HEK293 (cell line): Measurements from ENCODE around the gene VPREB3.

Source experiments
- KLF7 ChIP-seq: fragments of 450-650 bp; formaldehyde crosslinking; IDR thresholded peaks from 2 replicates; pipeline ENCODE4 v1.5.1; 2016; ENCODE audit warnings: missing biosample characterization, missing genetic modification characterization, borderline replicate concordance
- PRDM2 ChIP-seq: fragments of 450-650 bp; formaldehyde crosslinking; IDR thresholded peaks from 2 replicates; pipeline ENCODE4 v1.5.1; 2016; ENCODE audit warnings: missing biosample characterization, missing genetic modification characterization, borderline replicate concordance
- RBAK ChIP-seq: fragments of 450-650 bp; formaldehyde crosslinking; IDR thresholded peaks from 2 replicates; pipeline ENCODE4 v1.5.1; 2016; ENCODE audit warnings: missing biosample characterization, missing genetic modification characterization
- SP3 ChIP-seq: fragments of 450-650 bp; formaldehyde crosslinking; IDR thresholded peaks from 2 replicates; pipeline ENCODE4 v1.5.1; 2016; ENCODE audit warnings: missing biosample characterization, missing genetic modification characterization
- WT1 ChIP-seq: fragments of 450-650 bp; formaldehyde crosslinking; IDR thresholded peaks from 2 replicates; pipeline ENCODE4 v1.5.1; 2016; ENCODE audit warnings: missing biosample characterization, missing genetic modification characterization
- YY1 ChIP-seq: fragments of 450-650 bp; formaldehyde crosslinking; IDR thresholded peaks from 2 replicates; pipeline ENCODE4 v1.5.1; 2018; ENCODE audit warnings: missing biosample characterization, missing genetic modification characterization
- ZBTB17 ChIP-seq: fragments of 450-650 bp; formaldehyde crosslinking; IDR thresholded peaks from 2 replicates; pipeline ENCODE4 v1.5.1; 2016; ENCODE audit warnings: missing biosample characterization, missing genetic modification characterization
- ZBTB26 ChIP-seq: fragments of 450-650 bp; formaldehyde crosslinking; optimal IDR thresholded peaks from 2 replicates; pipeline ENCODE3; 2016; ENCODE audit warnings: missing biosample characterization, mild to moderate bottlenecking, missing genetic modification characterization
- ZBTB49 ChIP-seq: fragments of 450-650 bp; formaldehyde crosslinking; IDR thresholded peaks from 2 replicates; pipeline ENCODE4 v1.5.1; 2016; ENCODE audit warnings: missing biosample characterization, missing genetic modification characterization, low read depth
- ZBTB6 ChIP-seq: fragments of 450-650 bp; formaldehyde crosslinking; IDR thresholded peaks from 2 replicates; pipeline ENCODE4 v1.5.1; 2017; ENCODE audit warnings: missing biosample characterization, missing genetic modification characterization
- ZFHX2 ChIP-seq: fragments of 450-650 bp; formaldehyde crosslinking; conservative IDR thresholded peaks from 2 replicates; pipeline ENCODE4 v1.5.1; 2016; ENCODE audit warnings: missing biosample characterization, missing genetic modification characterization
- ZFP3 ChIP-seq: fragments of 450-650 bp; formaldehyde crosslinking; IDR thresholded peaks from 2 replicates; pipeline ENCODE4 v1.5.1; 2016; ENCODE audit warnings: low read depth, missing biosample characterization, missing genetic modification characterization
- ZNF184 ChIP-seq: fragments of 450-650 bp; IDR thresholded peaks from 2 replicates; pipeline ENCODE4 v1.5.1; 2018; ENCODE audit warnings: missing biosample characterization, mild to moderate bottlenecking, missing genetic modification characterization
- ZNF24 ChIP-seq: fragments of 450-650 bp; formaldehyde crosslinking; IDR thresholded peaks from 2 replicates; pipeline ENCODE4 v1.5.1; 2016; ENCODE audit warnings: missing biosample characterization, missing genetic modification characterization
- ZNF366 ChIP-seq: fragments of 450-650 bp; formaldehyde crosslinking; conservative IDR thresholded peaks from 2 replicates; pipeline ENCODE4 v1.5.1; 2016; ENCODE audit warnings: missing biosample characterization, missing genetic modification characterization
- ZNF423 ChIP-seq: fragments of 450-650 bp; formaldehyde crosslinking; IDR thresholded peaks from 2 replicates; pipeline ENCODE4 v1.5.1; 2016; ENCODE audit warnings: missing biosample characterization, missing genetic modification characterization
- ZNF449 ChIP-seq: fragments of 450-650 bp; formaldehyde crosslinking; IDR thresholded peaks from 2 replicates; pipeline ENCODE4 v1.5.1; 2017; ENCODE audit warnings: missing biosample characterization, mild to moderate bottlenecking, missing genetic modification characterization, moderate library complexity
- ZNF501 ChIP-seq: fragments of 450-650 bp; formaldehyde crosslinking; IDR thresholded peaks from 2 replicates; pipeline ENCODE4 v1.5.1; 2016; ENCODE audit warnings: missing biosample characterization, missing genetic modification characterization
- ZNF600 ChIP-seq: fragments of 450-650 bp; formaldehyde crosslinking; IDR thresholded peaks from 2 replicates; pipeline ENCODE4 v1.5.1; 2016; ENCODE audit warnings: missing biosample characterization, missing genetic modification characterization
- ZNF610 ChIP-seq: fragments of 450-650 bp; formaldehyde crosslinking; IDR thresholded peaks from 2 replicates; pipeline ENCODE4 v1.5.1; 2016; ENCODE audit warnings: missing biosample characterization, missing genetic modification characterization, borderline replicate concordance
- ZNF623 ChIP-seq: fragments of 450-650 bp; formaldehyde crosslinking; IDR thresholded peaks from 2 replicates; pipeline ENCODE4 v1.5.1; 2016; ENCODE audit warnings: missing biosample characterization, missing genetic modification characterization
- ZNF664 ChIP-seq: fragments of 450-650 bp; formaldehyde crosslinking; IDR thresholded peaks from 2 replicates; pipeline ENCODE4 v1.5.1; 2016; ENCODE audit warnings: missing biosample characterization, missing genetic modification characterization
- ZSCAN23 ChIP-seq: fragments of 450-650 bp; formaldehyde crosslinking; IDR thresholded peaks from 2 replicates; pipeline ENCODE4 v1.5.1; 2016; ENCODE audit warnings: missing biosample characterization, missing genetic modification characterization
- ZSCAN5A ChIP-seq: fragments of 450-650 bp; formaldehyde crosslinking; IDR thresholded peaks from 2 replicates; pipeline ENCODE4 v1.5.1; 2016; ENCODE audit warnings: missing biosample characterization, missing genetic modification characterization

The VPREB3 gene

DNA sequence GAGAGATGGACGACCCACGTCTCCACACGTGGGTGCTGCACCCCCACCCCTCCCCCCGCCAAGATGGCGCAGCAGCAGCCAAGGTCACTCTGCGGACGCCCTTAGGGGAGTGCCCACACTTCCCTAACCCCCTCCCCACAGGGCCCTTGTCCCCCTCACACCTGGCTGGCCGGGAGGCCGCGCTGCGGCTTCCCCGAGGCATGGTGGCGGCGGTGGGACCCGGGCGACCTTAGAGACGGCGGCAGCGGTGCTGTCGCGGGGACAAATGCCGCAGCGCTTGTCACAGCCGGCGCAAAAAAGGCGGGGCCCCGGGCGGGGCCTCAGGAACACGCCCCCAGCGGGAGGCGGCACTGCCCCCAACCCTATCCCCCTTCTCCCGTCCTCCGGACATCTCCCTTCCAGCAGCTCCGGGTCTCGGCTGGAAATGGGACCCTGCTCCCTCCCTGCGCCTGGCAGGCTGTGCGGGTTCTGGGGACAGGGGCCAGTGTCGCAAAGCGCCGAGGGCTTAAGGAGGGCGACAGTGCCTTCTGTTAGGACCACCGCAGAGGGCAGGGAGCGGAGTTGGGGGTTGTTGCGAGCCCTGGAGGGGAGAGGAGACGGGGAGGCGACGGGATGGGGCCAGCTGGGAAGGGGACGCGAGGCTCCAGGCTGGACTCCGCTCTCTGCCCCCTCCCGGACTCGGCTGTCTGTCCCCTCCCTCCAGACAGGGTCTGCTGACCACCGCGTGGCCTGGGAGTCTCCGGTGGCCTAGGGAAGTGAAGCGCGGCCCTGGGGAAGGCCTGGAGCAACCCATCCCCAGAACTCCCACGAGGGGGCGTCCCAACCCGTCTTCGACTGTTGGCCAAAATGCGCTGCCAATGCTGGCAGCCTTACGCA lies 13.7 kb upstream of the VPREB3 start, which contains the start of gene CHCHD10 (continued):
- no peak for TF ChIP-seq ZNF449 (tag by site-specific recombination)
- TF ChIP-seq ZNF501 (tag by site-specific recombination) = peak; percentile 62
- TF ChIP-seq ZNF610 (tag by site-specific recombination) = peak; percentile 74; the same call in 1 of the 2 replicates
- peak; percentile 57 for TF ChIP-seq WT1 (tag by site-specific recombination)
- no peak for TF ChIP-seq ZNF664 (tag by site-specific recombination)
- no peak for TF ChIP-seq ZBTB6 (tag by site-specific recombination)
- no peak for TF ChIP-seq ZBTB49 (tag by site-specific recombination)
- TF ChIP-seq YY1 = peak; percentile 95
- TF ChIP-seq ZNF24 (tag by site-specific recombination) = 0 out of 2 replicates have a peak, but pooled peaks have one; percentile 11
- TF ChIP-seq ZNF600 (tag by site-specific recombination) = no peak
- peak; percentile 65 for TF ChIP-seq ZBTB26 (tag by site-specific recombination)
- TF ChIP-seq ZFP3 = no peak
- TF ChIP-seq ZNF366 = peak; percentile 72
- TF ChIP-seq ZSCAN23 = no peak
- TF ChIP-seq ZFHX2 = peak; percentile 84
- TF ChIP-seq KLF7 (tag by site-specific recombination) = peak; percentile 63
- TF ChIP-seq ZSCAN5A = peak; percentile 60; the same call in 1 of the 2 replicates
- TF ChIP-seq RBAK = no peak
- TF ChIP-seq ZNF623 (tag by site-specific recombination) = 0 out of 2 replicates have a peak, but pooled peaks have one; percentile 7
- TF ChIP-seq SP3 (tag by site-specific recombination) = peak; percentile 93
- peak; percentile 70 for TF ChIP-seq ZBTB17 (tag by site-specific recombination)
- no peak for TF ChIP-seq ZNF184 (tag by site-specific recombination)
- TF ChIP-seq PRDM2 (tag by site-specific recombination) = no peak
- TF ChIP-seq ZNF423 (tag by site-specific recombination) = peak; percentile 48; the same call in 1 of the 2 replicates
